Iris pigment epithelial cell (primary cell): Measurements from ENCODE around the gene C9orf78.

Experiments
- DNase-seq: peaks from one replicate; pipeline ENCODE4 v3.0.0-alpha.2; 2011; ENCODE audit warnings: low read depth

The C9orf78 gene

GRCh38 chr9:129835128-129835859 is at the start of gene C9orf78, which contains the start of gene USP20:
Gene C9orf78 (minus strand): TSS chr9:129835275. CDS start chr9:129835221, 54 bp downstream.
Gene USP20 (plus strand): TSS chr9:129835458. CDS start chr9:129852556, 17,098 bp downstream.
- peak; percentile 93 for DNase-seq

GRCh38 chr9:129884220-129885017 is 49.3 kb upstream of the C9orf78 start:
- DNase-seq, result peak; percentile 79

GRCh38 chr9:129881547-129882324 is 46.7 kb upstream of the C9orf78 start:
- DNase-seq, result no peak

- DNase-seq, result peak; percentile 59
These were observed 45.8 kb upstream of the C9orf78 start for GRCh38 chr9:129880654-129881546.

GRCh38 chr9:129879991-129880653 is 45.0 kb upstream of the C9orf78 start:
- DNase-seq, result no peak

- no peak for DNase-seq
These were observed 44.1 kb upstream of the C9orf78 start for GRCh38 chr9:129879103-129879699.

- DNase-seq, result no peak
These were observed 43.2 kb upstream of the C9orf78 start for GRCh38 chr9:129878291-129878690.

GRCh38 chr9:129876815-129877214 is 41.7 kb upstream of the C9orf78 start:
- DNase-seq, result no peak

- no peak for DNase-seq
These were observed 40.8 kb upstream of the C9orf78 start for GRCh38 chr9:129875687-129876395.

GRCh38 chr9:129875181-129875611 is 40.1 kb upstream of the C9orf78 start:
- DNase-seq, result no peak

- no peak for DNase-seq
These were observed 39.4 kb upstream of the C9orf78 start for GRCh38 chr9:129874261-129875101.

GRCh38 chr9:129873563-129874190 is 38.6 kb upstream of the C9orf78 start:
- DNase-seq, result no peak

GRCh38 chr9:129871046-129871445 is 36.0 kb upstream of the C9orf78 start:
- DNase-seq, result no peak

GRCh38 chr9:129869585-129870501 is 34.8 kb upstream of the C9orf78 start:
- no peak for DNase-seq

- DNase-seq, result no peak
These were observed 33.9 kb upstream of the C9orf78 start for GRCh38 chr9:129868872-129869486.

GRCh38 chr9:129868023-129868871 is 33.2 kb upstream of the C9orf78 start:
- DNase-seq, result no peak
